Neural cell (in vitro differentiated cells): ENCODE results near the gene KRTAP5-10. TPM values are rescaled to one million over a fixed set of nuclear protein-coding genes. Genes with fewer than 3 reads are reported as not detected.

ENCODE experiments used
- H2AFZ ChIP-seq: fragments of 200-600, 300-800 bp; sonication (generic), shearing (Covaris generic); 2 replicates; pipeline ENCODE4 v1.6.0; 2014; ENCODE audit warnings: low read depth, mild to moderate bottlenecking, antibody characterized with exemption, low read length, moderate library complexity
- H3F3A ChIP-seq: fragments of 200-600 bp; shearing (Covaris generic); 2 replicates; pipeline ENCODE4 v1.6.1; 2016; ENCODE audit warnings: mild to moderate bottlenecking, moderate library complexity, mixed read lengths, antibody characterized with exemption, low read length; ENCODE audit not compliant: insufficient read depth, poor library complexity, severe bottlenecking
- H3K27ac ChIP-seq: fragments of 200-600, 300-800 bp; sonication (generic), shearing (Covaris generic); 2 replicates; pipeline ENCODE4 v1.5.1; 2014; ENCODE audit warnings: mild to moderate bottlenecking, low read length, moderate library complexity
- H3K27me3 ChIP-seq: fragments of 300-800, 200-600 bp; sonication (generic), shearing (Covaris generic); 2 replicates; pipeline ENCODE4 v1.6.0; 2014; ENCODE audit warnings: mild to moderate bottlenecking, low read depth, low read length, moderate library complexity; ENCODE audit not compliant: insufficient read depth
- H3K36me3 ChIP-seq: fragments of 300-800, 200-600 bp; sonication (generic), shearing (Covaris generic); 2 replicates; pipeline ENCODE4 v1.5.1; 2014; ENCODE audit warnings: mild to moderate bottlenecking, antibody characterized with exemption, low read length, moderate library complexity; ENCODE audit not compliant: insufficient read depth
- H3K4me2 ChIP-seq: fragments of 300-800, 200-600 bp; sonication (generic), shearing (Covaris generic); 2 replicates; pipeline ENCODE4 v1.6.0; 2014; ENCODE audit warnings: mild to moderate bottlenecking, low read length
- H3K4me3 ChIP-seq: fragments of 300-800, 200-600 bp; sonication (generic), shearing (Covaris generic); 2 replicates; pipeline ENCODE4 v1.5.1; 2014; ENCODE audit warnings: mild to moderate bottlenecking, low read length, moderate library complexity
- H3K79me2 ChIP-seq: fragments of 200-600 bp; shearing (Covaris generic); replicated peaks from 2 replicates; pipeline ENCODE4 v1.6.0; 2014; ENCODE audit warnings: mild to moderate bottlenecking, low read length, moderate library complexity; ENCODE audit not compliant: insufficient read depth
- H3K9ac ChIP-seq: fragments of 300-800, 200-600 bp; sonication (generic), shearing (Covaris generic); 2 replicates; pipeline ENCODE4 v1.6.1; 2016; ENCODE audit warnings: mild to moderate bottlenecking, low read length, mixed read lengths
- H3K9me2 ChIP-seq: fragments of 200-600 bp; shearing (Covaris generic); 2 replicates; pipeline ENCODE4 v1.6.1; 2016; ENCODE audit warnings: mild to moderate bottlenecking, low read length, mixed read lengths; ENCODE audit not compliant: insufficient read depth
- H3K9me3 ChIP-seq: fragments of 200-600, 300-800 bp; sonication (generic), shearing (Covaris generic); 2 replicates; pipeline ENCODE4 v1.6.1; 2016; ENCODE audit warnings: mild to moderate bottlenecking, mixed run types, low read length, moderate library complexity, mixed read lengths
- H4K20me1 ChIP-seq: fragments of 200-600 bp; shearing (Covaris generic); 2 replicates; pipeline ENCODE4 v1.6.1; 2016; ENCODE audit warnings: mild to moderate bottlenecking, mixed run types; ENCODE audit not compliant: insufficient read depth
- EP300 ChIP-seq: fragments of 450-650 bp; conservative IDR thresholded peaks from 2 replicates; pipeline ENCODE4 v1.6.1; 2014; ENCODE audit warnings: antibody characterized with exemption, mild to moderate bottlenecking, moderate library complexity; ENCODE audit not compliant: poor library complexity, severe bottlenecking
- EZH2 ChIP-seq: fragments of 200-600, 300-800 bp; shearing (Covaris generic), sonication (generic); IDR thresholded peaks from 2 replicates; pipeline ENCODE4 v1.6.1; 2014; ENCODE audit warnings: antibody characterized with exemption, low read length, borderline replicate concordance, mild to moderate bottlenecking; ENCODE audit not compliant: insufficient read depth, poor library complexity, severe bottlenecking
- MXI1 ChIP-seq: fragments of 450-650 bp; conservative IDR thresholded peaks from 2 replicates; pipeline ENCODE4 v1.6.1; 2014; ENCODE audit warnings: antibody characterized with exemption, mild to moderate bottlenecking; ENCODE audit not compliant: poor library complexity, severe bottlenecking
- POLR2AphosphoS5 ChIP-seq: IDR thresholded peaks from 2 replicates; pipeline ENCODE4 v1.6.1; 2012
- RAD21 ChIP-seq: fragments of 450-650 bp; conservative IDR thresholded peaks from 2 replicates; pipeline ENCODE4 v1.6.1; 2014; ENCODE audit warnings: antibody characterized with exemption, mild to moderate bottlenecking, moderate library complexity
- SMC3 ChIP-seq: fragments of 450-650 bp; conservative IDR thresholded peaks from 2 replicates; pipeline ENCODE4 v1.6.1; 2014; ENCODE audit warnings: antibody characterized with exemption, mild to moderate bottlenecking, moderate library complexity; ENCODE audit not compliant: poor library complexity
- TAF1 ChIP-seq: IDR thresholded peaks from 2 replicates; pipeline ENCODE4 v1.6.1; 2012; ENCODE audit warnings: low read depth
- polyA plus RNA-seq: library from polyadenylated mRNA; depleted of rRNA; stranded (reverse); fragments of >200 nt; gene quantifications from 2 replicates; pipeline ENCODE4 v1.2.3, GENCODE V29; 2014
- TF ChIP-seq, protein P1 (sequence below): IDR thresholded peaks from 2 replicates; pipeline ENCODE4 v1.6.1; 2012; ENCODE audit warnings: borderline replicate concordance
- TF ChIP-seq, protein P2 (sequence below): fragments of 450-650 bp; IDR thresholded peaks from 2 replicates; pipeline ENCODE4 v1.5.1; 2014; ENCODE audit warnings: antibody characterized with exemption, mild to moderate bottlenecking, moderate library complexity; ENCODE audit not compliant: poor library complexity, severe bottlenecking

KRTAP5-10 gene
- polyA plus RNA-seq, 1 donor from 2014 or later, result not detected

DNA sequence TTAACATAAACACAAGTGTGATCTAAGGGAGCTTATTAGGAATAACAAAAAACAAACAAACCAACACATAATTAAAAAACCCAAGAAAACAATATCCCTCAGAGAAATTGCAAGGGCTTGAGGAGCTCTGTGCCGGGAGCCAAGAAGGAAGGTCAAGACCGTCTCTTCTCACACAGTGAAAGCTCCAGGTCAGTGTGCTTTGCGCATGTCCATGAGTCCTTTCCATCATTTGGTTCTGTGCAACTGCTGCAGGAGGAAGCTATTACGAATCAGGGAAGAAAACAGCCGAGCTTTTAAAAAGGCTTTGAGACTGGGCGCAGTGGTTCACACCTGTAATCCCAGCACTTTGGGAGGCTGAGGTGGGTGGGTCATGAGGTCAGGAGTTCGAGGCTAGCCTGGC, 23.0 kb upstream of the KRTAP5-10 start:
- no peaks in the 10 kb centered on the region for H3K9me2 ChIP-seq
- H3K4me2 ChIP-seq, result no peak overlapping the region
- H3K27ac ChIP-seq, result no peak overlapping the region
- no peaks in the 10 kb centered on the region for H3K27me3 ChIP-seq
- no peak overlapping the region for H3K9ac ChIP-seq
- no peak overlapping the region for H2AFZ ChIP-seq
- H3K4me3 ChIP-seq, result no peak overlapping the region
- no peaks in the 10 kb centered on the region for H4K20me1 ChIP-seq
- no peaks in the 10 kb centered on the region for H3K36me3 ChIP-seq
- TF ChIP-seq, protein P1, sequence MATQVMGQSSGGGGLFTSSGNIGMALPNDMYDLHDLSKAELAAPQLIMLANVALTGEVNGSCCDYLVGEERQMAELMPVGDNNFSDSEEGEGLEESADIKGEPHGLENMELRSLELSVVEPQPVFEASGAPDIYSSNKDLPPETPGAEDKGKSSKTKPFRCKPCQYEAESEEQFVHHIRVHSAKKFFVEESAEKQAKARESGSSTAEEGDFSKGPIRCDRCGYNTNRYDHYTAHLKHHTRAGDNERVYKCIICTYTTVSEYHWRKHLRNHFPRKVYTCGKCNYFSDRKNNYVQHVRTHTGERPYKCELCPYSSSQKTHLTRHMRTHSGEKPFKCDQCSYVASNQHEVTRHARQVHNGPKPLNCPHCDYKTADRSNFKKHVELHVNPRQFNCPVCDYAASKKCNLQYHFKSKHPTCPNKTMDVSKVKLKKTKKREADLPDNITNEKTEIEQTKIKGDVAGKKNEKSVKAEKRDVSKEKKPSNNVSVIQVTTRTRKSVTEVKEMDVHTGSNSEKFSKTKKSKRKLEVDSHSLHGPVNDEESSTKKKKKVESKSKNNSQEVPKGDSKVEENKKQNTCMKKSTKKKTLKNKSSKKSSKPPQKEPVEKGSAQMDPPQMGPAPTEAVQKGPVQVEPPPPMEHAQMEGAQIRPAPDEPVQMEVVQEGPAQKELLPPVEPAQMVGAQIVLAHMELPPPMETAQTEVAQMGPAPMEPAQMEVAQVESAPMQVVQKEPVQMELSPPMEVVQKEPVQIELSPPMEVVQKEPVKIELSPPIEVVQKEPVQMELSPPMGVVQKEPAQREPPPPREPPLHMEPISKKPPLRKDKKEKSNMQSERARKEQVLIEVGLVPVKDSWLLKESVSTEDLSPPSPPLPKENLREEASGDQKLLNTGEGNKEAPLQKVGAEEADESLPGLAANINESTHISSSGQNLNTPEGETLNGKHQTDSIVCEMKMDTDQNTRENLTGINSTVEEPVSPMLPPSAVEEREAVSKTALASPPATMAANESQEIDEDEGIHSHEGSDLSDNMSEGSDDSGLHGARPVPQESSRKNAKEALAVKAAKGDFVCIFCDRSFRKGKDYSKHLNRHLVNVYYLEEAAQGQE, result no peak
- TF ChIP-seq TAF1, result no peak
- no peak for TF ChIP-seq MXI1
- TF ChIP-seq, protein P2, sequence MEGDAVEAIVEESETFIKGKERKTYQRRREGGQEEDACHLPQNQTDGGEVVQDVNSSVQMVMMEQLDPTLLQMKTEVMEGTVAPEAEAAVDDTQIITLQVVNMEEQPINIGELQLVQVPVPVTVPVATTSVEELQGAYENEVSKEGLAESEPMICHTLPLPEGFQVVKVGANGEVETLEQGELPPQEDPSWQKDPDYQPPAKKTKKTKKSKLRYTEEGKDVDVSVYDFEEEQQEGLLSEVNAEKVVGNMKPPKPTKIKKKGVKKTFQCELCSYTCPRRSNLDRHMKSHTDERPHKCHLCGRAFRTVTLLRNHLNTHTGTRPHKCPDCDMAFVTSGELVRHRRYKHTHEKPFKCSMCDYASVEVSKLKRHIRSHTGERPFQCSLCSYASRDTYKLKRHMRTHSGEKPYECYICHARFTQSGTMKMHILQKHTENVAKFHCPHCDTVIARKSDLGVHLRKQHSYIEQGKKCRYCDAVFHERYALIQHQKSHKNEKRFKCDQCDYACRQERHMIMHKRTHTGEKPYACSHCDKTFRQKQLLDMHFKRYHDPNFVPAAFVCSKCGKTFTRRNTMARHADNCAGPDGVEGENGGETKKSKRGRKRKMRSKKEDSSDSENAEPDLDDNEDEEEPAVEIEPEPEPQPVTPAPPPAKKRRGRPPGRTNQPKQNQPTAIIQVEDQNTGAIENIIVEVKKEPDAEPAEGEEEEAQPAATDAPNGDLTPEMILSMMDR, result no peak
- no peak for TF ChIP-seq EP300
- TF ChIP-seq SMC3, result no peak
- TF ChIP-seq POLR2AphosphoS5, result no peak
- TF ChIP-seq RAD21, result no peak
- no peak for TF ChIP-seq EZH2
- H3K9me3 ChIP-seq, result no peaks in the 10 kb centered on the region
- H3F3A ChIP-seq, result no peaks in the 10 kb centered on the region
- no peaks in the 10 kb centered on the region for H3K79me2 ChIP-seq

DNA sequence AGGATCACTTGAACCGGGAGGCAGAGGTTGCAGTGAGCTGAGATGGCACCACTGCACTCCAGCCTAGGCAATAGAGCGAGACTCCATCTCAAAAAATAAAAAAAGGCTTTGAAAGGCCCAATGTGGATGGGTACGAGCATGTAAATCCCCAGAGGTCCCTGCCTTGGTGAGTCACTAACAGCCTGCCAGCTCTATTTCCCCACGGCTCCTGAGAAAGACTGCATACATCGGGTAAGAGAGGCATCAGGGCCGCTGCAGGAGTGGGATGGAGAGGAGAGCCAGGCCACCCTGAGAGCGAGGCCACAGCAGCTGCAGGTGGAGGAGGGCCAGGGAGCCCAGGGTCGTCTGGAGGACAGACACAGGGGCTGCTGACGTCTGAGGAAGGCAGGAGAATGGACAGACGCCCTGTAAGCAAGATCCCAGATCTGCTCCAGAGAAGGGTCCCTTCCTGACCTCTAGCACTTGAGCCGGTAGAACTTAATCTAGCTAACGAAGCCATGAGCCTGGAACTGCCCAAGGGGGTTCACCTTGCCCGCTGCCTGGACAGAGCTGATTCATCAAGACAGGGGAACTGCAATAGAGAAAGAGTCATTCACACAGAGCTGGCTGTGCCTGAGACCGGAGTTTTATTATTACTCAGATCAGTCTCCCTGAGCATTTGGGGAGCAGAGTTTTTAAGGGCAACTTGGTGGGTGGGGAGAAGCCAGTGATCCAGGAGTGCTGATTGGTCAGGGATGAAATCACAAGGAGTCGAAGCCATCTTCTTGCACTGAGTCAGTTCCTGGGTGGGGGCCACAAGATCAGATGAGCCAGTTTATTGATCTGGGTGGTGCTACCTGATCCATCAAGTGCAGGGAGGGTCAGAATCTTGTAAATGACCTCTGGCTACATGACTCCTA, 22.2 kb upstream of the KRTAP5-10 start:
- Histone ChIP-seq H3K9ac (no peak overlapping the region), H3K79me2 (no peaks in the 10 kb centered on the region), H3F3A (no peaks in the 10 kb centered on the region), H3K9me3 (no peaks in the 10 kb centered on the region), H3K27ac (no peak overlapping the region), H3K27me3 (no peaks in the 10 kb centered on the region), H4K20me1 (no peaks in the 10 kb centered on the region), H3K4me3 (no peak overlapping the region), H3K9me2 (no peaks in the 10 kb centered on the region), H3K4me2 (no peak overlapping the region), H3K36me3 (no peaks in the 10 kb centered on the region), H2AFZ (no peak overlapping the region)
- TF ChIP-seq MXI1 (no peak), TAF1 (no peak), RAD21 (no peak), SMC3 (no peak)
- TF ChIP-seq, protein P1, result no peak
